GM12878 (cell line): ENCODE results near the gene PEX16.

ENCODE experiments used
- ATF7 ChIP-seq: fragments of 450-650 bp; IDR thresholded peaks from 2 replicates; pipeline ENCODE4 v1.6.1; 2016; ENCODE audit warnings: low read depth, mild to moderate bottlenecking
- BHLHE40 ChIP-seq, 2 experiments: fragments of 450-650 bp in 1 of 2; IDR thresholded peaks; 2 replicates each; pipeline ENCODE4 v1.6.1; 2011 to 2017; ENCODE audit warnings: low read depth in 2 of 2, borderline replicate concordance in 1 of 2, improper control_type of control experiment in 1 of 2, low read length in 1 of 2, mild to moderate bottlenecking in 1 of 2
- EZH2 ChIP-seq: IDR thresholded peaks from 2 replicates; pipeline ENCODE4 v1.6.1; 2012; ENCODE audit warnings: low read depth, mild to moderate bottlenecking, control low read depth, inconsistent platforms, low read length, borderline replicate concordance; ENCODE audit not compliant: control insufficient read depth
- FOXM1 ChIP-seq: IDR thresholded peaks from 2 replicates; pipeline ENCODE4 v1.6.1; 2012; ENCODE audit warnings: low read depth, mild to moderate bottlenecking, inconsistent platforms, low read length, moderate library complexity
- POLR2A ChIP-seq: IDR thresholded peaks from 2 replicates; pipeline ENCODE4 v1.6.1; 2011; ENCODE audit warnings: low read depth, mild to moderate bottlenecking, low read length
- POLR2AphosphoS5 ChIP-seq: IDR thresholded peaks from 2 replicates; pipeline ENCODE4 v1.6.1; 2011; ENCODE audit warnings: mild to moderate bottlenecking, low read length, inconsistent platforms
- RAD21 ChIP-seq: IDR thresholded peaks from 2 replicates; pipeline ENCODE4 v1.6.1; 2011; ENCODE audit warnings: mild to moderate bottlenecking, low read depth, low read length, moderate library complexity; ENCODE audit not compliant: insufficient read depth
- RFX5 ChIP-seq: IDR thresholded peaks from 2 replicates; pipeline ENCODE4 v1.6.1; 2011; ENCODE audit warnings: low read depth, low read length, improper control_type of control experiment
- SIN3A ChIP-seq: IDR thresholded peaks from 2 replicates; pipeline ENCODE4 v1.6.1; 2012; ENCODE audit warnings: low read depth, low read length, improper control_type of control experiment
- SIX5 ChIP-seq: IDR thresholded peaks from 2 replicates; pipeline ENCODE4 v1.6.1; 2011; ENCODE audit warnings: mild to moderate bottlenecking, low read depth, low read length, moderate library complexity; ENCODE audit not compliant: severe bottlenecking
- STAT1 ChIP-seq: fragments of 450-650 bp; conservative IDR thresholded peaks from 2 replicates; pipeline ENCODE4 v1.6.1; 2014; ENCODE audit warnings: antibody characterized with exemption, mild to moderate bottlenecking
- TF ChIP-seq, protein P1 (sequence below), 3 experiments: IDR thresholded peaks in 2 of 3; conservative IDR thresholded peaks in 1 of 3; 2 replicates each; pipeline ENCODE4 v1.5.1; 2011; ENCODE audit warnings: low read depth in 3 of 3, low read length in 3 of 3, mild to moderate bottlenecking in 3 of 3, control low read depth in 2 of 3, moderate library complexity in 2 of 3, inconsistent platforms in 1 of 3, mixed read lengths in 1 of 3; ENCODE audit not compliant: control insufficient read depth in 2 of 3, insufficient read depth in 1 of 3; ENCODE audit errors: extremely low read depth in 1 of 3
- TF ChIP-seq, protein P2 (sequence below): IDR thresholded peaks from 2 replicates; pipeline ENCODE4 v1.6.1; 2012; ENCODE audit warnings: low read length, inconsistent platforms
- TF ChIP-seq, protein P3 (sequence below): fragments of 450-650 bp; IDR thresholded peaks from 2 replicates; pipeline ENCODE4 v1.6.1; 2017; ENCODE audit warnings: mild to moderate bottlenecking

DNA sequence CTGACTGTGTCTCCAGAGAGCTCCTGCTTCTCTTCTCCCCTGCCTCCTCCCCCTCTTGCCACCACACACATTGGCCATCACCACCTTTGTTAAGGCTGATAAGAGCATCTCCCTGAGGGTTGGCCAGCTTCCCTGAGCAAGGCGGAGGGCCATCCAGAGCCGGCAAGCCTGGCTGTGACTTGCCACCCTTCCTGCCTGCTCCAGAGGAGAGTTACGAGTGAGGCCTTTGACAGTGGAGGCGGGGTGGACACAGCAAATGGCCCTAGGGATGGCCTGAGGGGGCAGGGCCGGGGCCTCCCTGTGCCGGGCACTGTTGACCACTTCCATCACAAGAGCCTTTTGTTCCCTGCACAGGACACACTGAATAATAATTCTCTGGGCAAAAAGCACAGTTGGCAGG is 16.1 kb downstream of the PEX16 start:
- no peak for TF ChIP-seq STAT1
- TF ChIP-seq EZH2, result no peak
- no peak for TF ChIP-seq SIN3A
- no peak for TF ChIP-seq ATF7
- no peak for TF ChIP-seq FOXM1
- TF ChIP-seq, protein P1, sequence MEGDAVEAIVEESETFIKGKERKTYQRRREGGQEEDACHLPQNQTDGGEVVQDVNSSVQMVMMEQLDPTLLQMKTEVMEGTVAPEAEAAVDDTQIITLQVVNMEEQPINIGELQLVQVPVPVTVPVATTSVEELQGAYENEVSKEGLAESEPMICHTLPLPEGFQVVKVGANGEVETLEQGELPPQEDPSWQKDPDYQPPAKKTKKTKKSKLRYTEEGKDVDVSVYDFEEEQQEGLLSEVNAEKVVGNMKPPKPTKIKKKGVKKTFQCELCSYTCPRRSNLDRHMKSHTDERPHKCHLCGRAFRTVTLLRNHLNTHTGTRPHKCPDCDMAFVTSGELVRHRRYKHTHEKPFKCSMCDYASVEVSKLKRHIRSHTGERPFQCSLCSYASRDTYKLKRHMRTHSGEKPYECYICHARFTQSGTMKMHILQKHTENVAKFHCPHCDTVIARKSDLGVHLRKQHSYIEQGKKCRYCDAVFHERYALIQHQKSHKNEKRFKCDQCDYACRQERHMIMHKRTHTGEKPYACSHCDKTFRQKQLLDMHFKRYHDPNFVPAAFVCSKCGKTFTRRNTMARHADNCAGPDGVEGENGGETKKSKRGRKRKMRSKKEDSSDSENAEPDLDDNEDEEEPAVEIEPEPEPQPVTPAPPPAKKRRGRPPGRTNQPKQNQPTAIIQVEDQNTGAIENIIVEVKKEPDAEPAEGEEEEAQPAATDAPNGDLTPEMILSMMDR (IDR thresholded peaks at IDR 0.05 in 2 of 3, conservative IDR thresholded peaks at IDR 0.05 in 1 of 3; ENCODE audit: control insufficient read depth in 2 of 3, extremely low read depth in 1 of 3, insufficient read depth in 1 of 3, low read depth in 3 of 3, low read length in 3 of 3), result no peak
- TF ChIP-seq SIX5, result no peak
- TF ChIP-seq, protein P2, sequence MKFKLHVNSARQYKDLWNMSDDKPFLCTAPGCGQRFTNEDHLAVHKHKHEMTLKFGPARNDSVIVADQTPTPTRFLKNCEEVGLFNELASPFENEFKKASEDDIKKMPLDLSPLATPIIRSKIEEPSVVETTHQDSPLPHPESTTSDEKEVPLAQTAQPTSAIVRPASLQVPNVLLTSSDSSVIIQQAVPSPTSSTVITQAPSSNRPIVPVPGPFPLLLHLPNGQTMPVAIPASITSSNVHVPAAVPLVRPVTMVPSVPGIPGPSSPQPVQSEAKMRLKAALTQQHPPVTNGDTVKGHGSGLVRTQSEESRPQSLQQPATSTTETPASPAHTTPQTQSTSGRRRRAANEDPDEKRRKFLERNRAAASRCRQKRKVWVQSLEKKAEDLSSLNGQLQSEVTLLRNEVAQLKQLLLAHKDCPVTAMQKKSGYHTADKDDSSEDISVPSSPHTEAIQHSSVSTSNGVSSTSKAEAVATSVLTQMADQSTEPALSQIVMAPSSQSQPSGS, result no peak
- no peak for TF ChIP-seq BHLHE40 (IDR thresholded peaks at IDR 0.05; ENCODE audit: borderline replicate concordance in 1 of 2, low read depth in 2 of 2, low read length in 1 of 2)
- TF ChIP-seq RAD21, result no peak
- TF ChIP-seq POLR2A, result no peak
- TF ChIP-seq RFX5, result no peak
- no peak for TF ChIP-seq POLR2AphosphoS5
- TF ChIP-seq, protein P3, sequence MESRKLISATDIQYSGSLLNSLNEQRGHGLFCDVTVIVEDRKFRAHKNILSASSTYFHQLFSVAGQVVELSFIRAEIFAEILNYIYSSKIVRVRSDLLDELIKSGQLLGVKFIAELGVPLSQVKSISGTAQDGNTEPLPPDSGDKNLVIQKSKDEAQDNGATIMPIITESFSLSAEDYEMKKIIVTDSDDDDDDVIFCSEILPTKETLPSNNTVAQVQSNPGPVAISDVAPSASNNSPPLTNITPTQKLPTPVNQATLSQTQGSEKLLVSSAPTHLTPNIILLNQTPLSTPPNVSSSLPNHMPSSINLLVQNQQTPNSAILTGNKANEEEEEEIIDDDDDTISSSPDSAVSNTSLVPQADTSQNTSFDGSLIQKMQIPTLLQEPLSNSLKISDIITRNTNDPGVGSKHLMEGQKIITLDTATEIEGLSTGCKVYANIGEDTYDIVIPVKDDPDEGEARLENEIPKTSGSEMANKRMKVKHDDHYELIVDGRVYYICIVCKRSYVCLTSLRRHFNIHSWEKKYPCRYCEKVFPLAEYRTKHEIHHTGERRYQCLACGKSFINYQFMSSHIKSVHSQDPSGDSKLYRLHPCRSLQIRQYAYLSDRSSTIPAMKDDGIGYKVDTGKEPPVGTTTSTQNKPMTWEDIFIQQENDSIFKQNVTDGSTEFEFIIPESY, result no peak
